Measurements from ENCODE around the gene MAP3K7CL.

Gene MAP3K7CL

DNA sequence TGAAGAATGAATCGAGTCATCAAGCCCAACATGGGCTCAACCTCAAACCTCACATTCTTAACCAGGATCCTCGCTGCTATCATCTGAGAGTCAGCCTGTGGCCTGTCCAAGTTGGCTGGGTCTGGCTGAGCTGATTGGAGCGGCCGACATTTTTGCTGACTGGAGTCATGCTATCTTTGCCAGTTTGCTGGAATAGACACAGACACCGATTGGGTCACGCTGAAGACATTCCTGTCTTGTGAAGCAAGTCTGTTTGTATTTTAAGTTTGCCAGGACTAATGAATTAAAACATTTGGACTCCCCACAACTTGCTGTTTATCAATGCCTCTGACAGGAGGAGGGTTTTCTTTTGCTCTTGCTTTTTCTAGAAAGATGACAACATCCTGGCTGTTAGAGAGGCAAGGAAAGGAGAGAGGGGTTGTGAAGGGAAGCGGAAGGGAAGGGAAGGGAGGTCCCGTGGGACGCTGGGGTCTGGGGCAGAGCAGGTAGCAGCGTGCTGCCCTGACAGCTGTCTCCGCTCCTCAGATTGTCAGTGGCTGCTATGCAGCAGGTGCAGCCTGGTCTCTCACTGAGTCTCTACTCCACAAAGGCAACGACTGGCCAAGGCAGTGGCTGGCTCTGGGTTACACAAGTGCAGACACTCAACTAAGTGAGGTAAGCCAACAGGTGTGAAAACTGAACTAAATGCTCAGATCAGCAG is at the start of gene MAP3K7CL:
Gene MAP3K7CL (plus strand): TSS at position 375 of the 700 bp plus-strand sequence. CDS start 2,701 bp downstream, outside the sequence.
- DNase-seq, result peak; percentile 99

DNA sequence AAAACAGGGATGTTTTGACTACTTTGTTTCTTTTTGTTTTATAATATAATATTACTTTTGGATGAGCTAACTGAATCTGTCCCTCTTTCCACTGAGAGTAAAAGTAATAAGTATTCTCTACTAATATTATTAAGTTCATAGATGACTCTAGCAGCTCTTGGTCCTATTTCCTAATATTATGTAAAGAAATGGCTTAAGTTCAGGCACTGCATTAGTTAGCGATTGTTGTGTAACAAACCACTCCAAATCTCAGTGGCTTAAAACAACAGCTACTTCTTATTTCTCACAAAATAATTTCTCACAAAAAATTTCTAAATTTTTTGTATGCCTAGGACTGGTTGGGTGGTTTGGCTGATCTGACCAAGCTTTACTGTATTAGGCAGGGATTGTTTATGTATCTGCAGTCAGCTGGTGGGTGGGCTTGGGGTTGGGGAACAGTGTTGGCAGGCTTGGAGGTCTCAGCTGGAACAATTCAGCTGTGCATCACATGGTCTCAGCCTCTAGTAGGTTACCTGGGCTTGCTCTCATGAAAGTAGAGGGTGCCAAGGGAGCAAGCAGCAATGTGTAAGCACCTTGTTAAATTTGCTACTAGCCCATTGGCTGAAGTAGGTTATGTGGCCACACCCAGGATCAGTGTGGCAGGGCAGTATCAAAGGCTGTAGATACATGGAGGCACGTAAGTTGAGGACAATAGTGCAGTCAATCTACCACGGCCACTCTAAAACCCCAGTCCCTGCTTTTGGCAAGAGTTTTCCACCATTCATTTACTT is 48.2 kb upstream of the MAP3K7CL start:
- no peak for DNase-seq

GRCh38 chr21:29083306-29083705 is 47.1 kb upstream of the MAP3K7CL start:
- DNase-seq, result no peak

GRCh38 chr21:29084372-29084771 is 46.1 kb upstream of the MAP3K7CL start:
- DNase-seq, result no peak

- no peak for DNase-seq
These were observed 45.2 kb upstream of the MAP3K7CL start for GRCh38 chr21:29085106-29085752.

GRCh38 chr21:29091033-29091432 is 39.4 kb upstream of the MAP3K7CL start:
- DNase-seq, result peak; percentile 54

GRCh38 chr21:29092102-29092959 is 38.1 kb upstream of the MAP3K7CL start:
- peak; percentile 31 for DNase-seq

- DNase-seq, result no peak
These were observed 34.0 kb upstream of the MAP3K7CL start for GRCh38 chr21:29096218-29097015.

DNA sequence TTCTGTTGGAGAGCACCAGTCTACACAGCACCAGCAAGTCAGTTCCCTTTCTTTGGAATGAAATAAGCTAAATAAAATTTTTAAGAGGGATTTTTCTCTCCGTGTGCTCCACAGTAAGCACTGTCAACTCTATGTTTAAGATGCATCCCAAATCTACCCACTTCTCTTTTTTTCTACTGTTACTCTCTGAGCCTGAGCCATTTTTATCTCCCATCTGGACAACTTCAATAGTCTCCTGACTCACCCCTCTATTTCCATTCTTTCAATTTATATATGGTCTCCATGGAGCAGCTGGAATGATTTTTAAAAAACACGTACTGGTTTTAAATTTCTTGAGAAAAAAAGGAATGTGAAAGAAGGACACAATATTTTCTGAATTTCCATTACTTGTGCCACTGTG is 32.3 kb upstream of the MAP3K7CL start:
- DNase-seq, result no peak

GRCh38 chr21:29102791-29103257 is 27.6 kb upstream of the MAP3K7CL start:
- no peak for DNase-seq

DNA sequence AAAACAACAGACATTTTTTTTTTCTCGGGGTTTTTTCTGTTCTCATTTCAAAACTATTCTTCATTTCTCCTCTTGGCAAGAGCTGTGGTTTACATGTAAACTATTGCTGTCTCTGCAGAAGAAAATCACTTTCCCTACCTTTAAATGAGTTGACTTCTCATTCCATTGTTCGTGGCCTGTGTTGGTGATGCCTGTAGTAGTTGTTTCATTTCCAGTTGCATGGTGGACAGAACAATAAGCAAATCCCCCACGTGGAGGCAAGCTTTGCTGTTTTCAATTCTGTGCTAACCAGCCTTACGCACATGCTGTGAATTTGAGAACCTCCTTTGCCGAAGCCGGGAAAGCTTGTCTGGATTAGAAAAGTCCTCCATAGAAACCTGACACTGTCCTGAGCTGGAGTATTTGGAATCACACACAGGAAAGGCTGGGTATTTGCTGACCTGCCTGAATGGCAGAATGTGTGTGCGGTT is 26.2 kb upstream of the MAP3K7CL start:
- DNase-seq, result peak; percentile 42

DNA sequence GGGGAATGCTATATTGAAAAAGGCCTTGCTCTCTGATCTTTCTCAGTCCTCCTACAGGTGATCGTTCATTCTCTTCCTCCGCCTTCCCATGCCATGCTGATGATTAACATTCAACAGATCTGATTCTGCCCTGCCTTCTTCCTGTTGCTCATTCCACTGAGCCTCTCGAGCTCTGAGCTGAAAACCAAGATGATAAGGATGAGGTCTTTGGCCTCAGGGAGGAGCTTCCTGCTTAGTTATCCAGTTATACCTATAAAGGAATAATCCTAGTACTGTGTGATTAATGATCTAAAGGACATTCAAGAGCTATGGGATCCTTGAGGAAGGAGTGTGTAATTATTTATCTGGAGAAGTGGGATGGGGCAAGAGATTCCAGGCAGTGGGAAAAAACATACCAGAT is 25.2 kb upstream of the MAP3K7CL start:
- DNase-seq, result peak; percentile 95

GRCh38 chr21:29114765-29115500 is 15.5 kb upstream of the MAP3K7CL start:
- peak; percentile 19 for DNase-seq

GRCh38 chr21:29115899-29116298 is 14.5 kb upstream of the MAP3K7CL start:
- DNase-seq, result no peak

DNA sequence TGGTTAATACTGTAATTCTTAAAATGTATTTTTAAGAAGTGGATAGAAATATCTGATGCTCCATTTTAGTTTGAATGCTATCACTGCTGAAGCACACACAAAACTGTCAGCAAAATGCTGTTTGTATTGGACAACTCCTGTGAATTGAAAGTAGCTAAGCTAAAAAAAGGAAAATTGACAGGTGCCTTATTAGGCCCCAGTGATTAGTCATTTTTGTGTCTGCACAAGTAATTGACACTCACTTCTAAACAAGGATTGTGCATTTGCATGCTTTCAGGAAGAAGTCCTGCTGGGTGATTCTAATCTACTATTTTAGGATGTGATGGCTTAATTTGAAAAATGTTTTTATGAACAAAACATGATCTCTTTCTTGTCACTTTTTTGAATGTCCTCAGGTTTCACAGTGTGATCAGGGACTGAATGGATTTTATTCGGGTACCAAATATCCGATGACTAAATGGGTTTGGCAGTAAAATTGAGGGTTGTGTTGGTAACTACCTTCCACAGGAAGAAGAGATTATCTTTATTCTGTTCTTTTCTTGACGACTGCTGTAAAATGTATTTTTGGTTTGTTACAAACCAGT is 13.0 kb upstream of the MAP3K7CL start:
- DNase-seq, result no peak

GRCh38 chr21:29121759-29122158 is 8.7 kb upstream of the MAP3K7CL start:
- no peak for DNase-seq

DNA sequence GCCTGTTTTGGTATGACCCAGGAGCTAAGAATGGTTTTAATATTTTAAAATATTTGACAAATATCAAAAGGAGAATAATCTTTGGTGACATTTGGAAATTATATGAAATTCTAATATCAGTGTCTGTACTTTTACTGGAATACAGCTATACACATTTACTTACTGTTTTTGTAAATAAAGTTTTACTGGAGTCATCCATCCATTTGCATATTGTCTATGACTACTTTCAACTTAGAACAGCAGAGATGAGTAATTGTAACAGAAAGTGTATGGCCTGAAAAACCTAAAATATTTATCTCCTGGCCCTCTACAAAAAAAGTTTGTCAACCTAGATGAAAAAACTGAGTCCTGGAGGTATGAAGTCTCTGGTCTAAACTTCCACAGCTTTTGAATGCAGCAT is 5.8 kb upstream of the MAP3K7CL start:
- no peak for DNase-seq

DNA sequence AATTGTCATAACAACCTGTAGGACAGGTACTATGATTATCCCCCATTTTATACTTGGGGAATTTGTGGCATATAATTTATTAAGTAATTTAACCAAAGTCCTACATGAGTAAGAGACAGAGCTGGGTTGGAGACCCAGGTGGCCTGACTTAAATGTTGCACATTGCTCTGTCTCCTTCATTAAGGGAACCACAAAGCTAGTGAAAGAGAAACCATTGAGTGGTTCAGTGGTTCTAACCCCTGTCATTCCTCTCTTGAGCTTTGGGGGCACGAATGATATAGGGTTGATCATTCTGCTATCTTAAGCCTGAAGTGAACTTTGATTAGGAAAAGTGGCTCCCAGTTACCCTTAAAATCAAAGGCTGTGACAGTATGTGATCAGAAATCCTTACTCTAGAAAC is 5.3 kb upstream of the MAP3K7CL start:
- DNase-seq, result no peak

DNA sequence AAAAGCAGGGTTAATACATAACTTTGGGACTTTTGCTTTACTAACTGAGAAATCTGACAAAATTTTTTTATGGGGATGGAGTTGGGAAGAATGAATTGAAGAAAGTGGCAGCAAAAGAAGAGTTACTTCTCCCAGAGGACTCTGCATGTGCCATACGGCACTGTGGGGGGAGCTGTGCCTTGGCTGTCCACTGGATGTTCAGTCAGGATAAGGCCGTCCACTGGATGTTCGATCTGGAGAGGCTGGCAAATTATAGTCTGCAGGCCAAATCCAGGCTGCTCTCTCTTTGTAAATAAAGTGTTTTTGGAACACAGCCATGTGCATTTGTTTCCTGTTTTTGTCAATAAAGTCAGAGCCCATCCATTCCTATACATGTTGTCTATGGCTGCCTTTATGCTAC is 4.5 kb upstream of the MAP3K7CL start:
- no peak for DNase-seq

- DNase-seq, result no peak
These were observed 2.8 kb downstream of the MAP3K7CL start for GRCh38 chr21:29133241-29133640.

GRCh38 chr21:29133796-29134195 is 3.4 kb downstream of the MAP3K7CL start:
- DNase-seq, result peak; percentile 47

Measured in kidney glomerular epithelial cell (primary cell).